CD4-positive, alpha-beta T cell (primary cell): ENCODE data around the gene PCSK2. TPM values are rescaled to one million over a fixed set of nuclear protein-coding genes. Genes with fewer than 3 reads are reported as not detected.

Experiments
- ATAC-seq: fragments of 200-7000 bp; cut with Tn5 transposase; one replicate; pipeline ENCODE4 v1.10.0; 2022; ENCODE audit warnings: mild to moderate bottlenecking; ENCODE audit not compliant: poor library complexity
- CTCF ChIA-PET: fragments of 350-600 bp; sonication (Branson Sonifier 250); formaldehyde crosslinking; loops from one replicate; lab custom pipeline; 2021; ENCODE audit warnings: antibody characterized with exemption, inconsistent platforms; lab: Charles Lee
- POLR2A ChIA-PET: fragments of 350-600 bp; sonication (Branson Sonifier 250); formaldehyde crosslinking; loops from one replicate; lab custom pipeline; 2021; ENCODE audit warnings: antibody characterized with exemption, inconsistent platforms; lab: Charles Lee
- DNase-seq, 14 experiments: peaks; one replicate each; pipeline ENCODE4 v3.0.0-alpha.2; 2013 to 2020; ENCODE audit warnings: mixed read lengths in 2 of 14
- H3K27ac ChIP-seq, 2 donors: one replicate each; pipeline versions ENCODE4 v1.5.1 to v1.7.0; 2013; ENCODE audit warnings: low read length in 2 of 2, low read depth in 1 of 2, mild to moderate bottlenecking in 1 of 2
- H3K27me3 ChIP-seq, 2 experiments: 1 replicate in 1 of 2; 2 replicates in 1 of 2; pipeline versions ENCODE4 v1.6.1 to v1.7.0; 2013; ENCODE audit warnings: low read length in 2 of 2, control low read depth in 1 of 2, mild to moderate bottlenecking in 1 of 2, moderate library complexity in 1 of 2; ENCODE audit not compliant: insufficient read depth in 2 of 2, control insufficient read depth in 1 of 2
- H3K36me3 ChIP-seq: one replicate; pipeline ENCODE4 v1.6.1; 2013; ENCODE audit warnings: low read length, control low read depth; ENCODE audit not compliant: insufficient read depth
- H3K4me1 ChIP-seq: one replicate; pipeline ENCODE4 v1.6.1; 2013; ENCODE audit warnings: low read length, control low read depth; ENCODE audit not compliant: insufficient read depth
- H3K4me3 ChIP-seq: one replicate; pipeline ENCODE4 v1.5.1; 2013; ENCODE audit warnings: mild to moderate bottlenecking, low read length, moderate library complexity
- H3K9me3 ChIP-seq, 2 experiments: 1 replicate in 1 of 2; 2 replicates in 1 of 2; pipeline versions ENCODE4 v1.6.1 to v1.7.0; 2013; ENCODE audit warnings: low read length in 2 of 2, mild to moderate bottlenecking in 2 of 2, control low read depth in 1 of 2, moderate library complexity in 1 of 2; ENCODE audit not compliant: control insufficient read depth in 1 of 2, insufficient read depth in 1 of 2
- H3K27ac Mint-ChIP-seq: one replicate; pipeline ENCODE4 v1.8.0; 2020; ENCODE audit warnings: mixed read lengths
- H3K27me3 Mint-ChIP-seq: one replicate; pipeline ENCODE4 v1.8.0; 2021; ENCODE audit warnings: mixed read lengths
- H3K36me3 Mint-ChIP-seq: one replicate; pipeline ENCODE4 v1.8.0; 2021; ENCODE audit warnings: low read depth, mixed read lengths
- H3K4me1 Mint-ChIP-seq: one replicate; pipeline ENCODE4 v1.8.0; 2021; ENCODE audit warnings: low read depth, mixed read lengths
- H3K4me3 Mint-ChIP-seq: one replicate; pipeline ENCODE4 v1.8.0; 2020; ENCODE audit warnings: mild to moderate bottlenecking, mixed read lengths
- H3K9me3 Mint-ChIP-seq: one replicate; pipeline ENCODE4 v1.8.0; 2020; ENCODE audit warnings: mixed read lengths
- intact Hi-C, 2 experiments: fragments of 100-400 bp; cut with DNase I in 1 of 2; cut with micrococcal nuclease in 1 of 2; formaldehyde crosslinking; loops; one replicate each; pipeline versions ENCODE4 v1.15.1 to v1.9.0; 2023 to 2025; cut with DNase I, micrococcal nuclease
- total RNA-seq, 174 experiments: library from RNA in 2 of 174; stranded (reverse) in 2 of 174; gene quantifications; one replicate each; pipeline ENCODE4 v1.2.3 and lab custom pipeline; 2021 to 2026
- TF ChIP-seq, protein P1 (sequence below): fragments of 200-600 bp; IDR thresholded peaks from one replicate; pipeline ENCODE4 v1.8.0; 2022; ENCODE audit warnings: antibody characterized with exemption, mild to moderate bottlenecking

The PCSK2 gene
- total RNA-seq, 2 experiments from 2014 or later = not detected

DNA sequence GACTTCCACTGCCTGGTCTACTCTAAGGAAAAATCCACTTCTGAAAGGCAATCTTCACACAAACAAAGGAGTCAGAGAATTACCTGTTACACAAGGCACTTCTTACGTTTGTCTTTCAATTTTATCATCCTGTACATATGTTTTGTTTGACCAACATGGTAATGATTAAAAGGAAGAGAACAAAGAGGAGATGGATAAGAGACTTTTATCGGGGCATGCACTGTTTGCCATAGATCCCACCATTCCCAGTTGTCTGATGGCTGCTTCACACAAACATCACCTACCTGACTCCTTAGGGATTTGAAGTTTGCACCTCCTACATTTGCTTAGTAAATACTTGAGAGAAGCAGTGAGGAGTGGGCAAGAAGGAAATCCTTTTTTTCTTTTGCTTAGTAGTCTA is 217.3 kb downstream of the PCSK2 start:
- H3K4me1 Mint-ChIP-seq = no peaks in the 10 kb centered on the region
- peaks cover 2% of the 10 kb centered on the region for H3K9me3 Mint-ChIP-seq
- peaks cover 43% of the 10 kb centered on the region for H3K27me3 Mint-ChIP-seq
- Histone ChIP-seq H3K36me3 (no peaks in the 10 kb centered on the region), H3K27ac (no peak overlapping the region), H3K27me3 (peaks cover 6 to 14% of the 10 kb centered on the region in 2 experiments), H3K4me3 (no peak overlapping the region), H3K4me1 (no peaks in the 10 kb centered on the region), H3K9me3 (peaks cover 0 to 3% of the 10 kb centered on the region in 2 experiments)
- H3K4me3 Mint-ChIP-seq = no peak overlapping the region
- POLR2A ChIA-PET = no interaction called here
- intact Hi-C loops = no loop called here
- DNase-seq = no peak
- H3K36me3 Mint-ChIP-seq = no peaks in the 10 kb centered on the region
- CTCF ChIA-PET = no interaction called here
- TF ChIP-seq, protein P1, sequence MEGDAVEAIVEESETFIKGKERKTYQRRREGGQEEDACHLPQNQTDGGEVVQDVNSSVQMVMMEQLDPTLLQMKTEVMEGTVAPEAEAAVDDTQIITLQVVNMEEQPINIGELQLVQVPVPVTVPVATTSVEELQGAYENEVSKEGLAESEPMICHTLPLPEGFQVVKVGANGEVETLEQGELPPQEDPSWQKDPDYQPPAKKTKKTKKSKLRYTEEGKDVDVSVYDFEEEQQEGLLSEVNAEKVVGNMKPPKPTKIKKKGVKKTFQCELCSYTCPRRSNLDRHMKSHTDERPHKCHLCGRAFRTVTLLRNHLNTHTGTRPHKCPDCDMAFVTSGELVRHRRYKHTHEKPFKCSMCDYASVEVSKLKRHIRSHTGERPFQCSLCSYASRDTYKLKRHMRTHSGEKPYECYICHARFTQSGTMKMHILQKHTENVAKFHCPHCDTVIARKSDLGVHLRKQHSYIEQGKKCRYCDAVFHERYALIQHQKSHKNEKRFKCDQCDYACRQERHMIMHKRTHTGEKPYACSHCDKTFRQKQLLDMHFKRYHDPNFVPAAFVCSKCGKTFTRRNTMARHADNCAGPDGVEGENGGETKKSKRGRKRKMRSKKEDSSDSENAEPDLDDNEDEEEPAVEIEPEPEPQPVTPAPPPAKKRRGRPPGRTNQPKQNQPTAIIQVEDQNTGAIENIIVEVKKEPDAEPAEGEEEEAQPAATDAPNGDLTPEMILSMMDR = no peak
- no peak overlapping the region for H3K27ac Mint-ChIP-seq
- ATAC-seq = no peak

DNA sequence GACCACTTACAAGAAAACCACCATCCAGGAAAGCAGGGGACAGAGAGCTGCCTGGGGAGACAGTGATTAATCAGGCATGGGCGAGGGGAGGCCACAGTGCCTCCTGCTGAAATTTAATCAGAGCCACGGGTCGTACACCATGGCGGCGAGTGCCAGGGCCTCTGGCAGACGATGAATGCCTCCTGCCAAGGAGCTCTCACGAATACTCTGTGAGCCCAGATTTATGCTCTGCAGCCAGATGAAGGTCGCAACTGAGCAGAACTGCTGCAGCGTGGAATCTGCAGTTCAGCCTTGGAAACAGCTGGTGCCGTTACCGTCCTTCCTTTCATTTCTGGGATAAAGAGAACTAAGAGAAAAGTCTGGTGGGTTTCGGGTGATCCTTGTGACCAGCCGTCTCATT is 218.7 kb downstream of the PCSK2 start:
- no peak for ATAC-seq
- ChIA-PET POLR2A (no interaction called here), CTCF (no interaction called here)
- H3K36me3 ChIP-seq = no peaks in the 10 kb centered on the region
- intact Hi-C loops = no loop called here
- Mint-ChIP-seq H3K4me3 (no peak overlapping the region), H3K4me1 (no peaks in the 10 kb centered on the region), H3K9me3 (peaks cover 2% of the 10 kb centered on the region), H3K27me3 (peaks cover 39% of the 10 kb centered on the region), H3K27ac (no peak overlapping the region), H3K36me3 (no peaks in the 10 kb centered on the region)
- no peak overlapping the region for H3K27ac ChIP-seq
- no peaks in the 10 kb centered on the region for H3K4me1 ChIP-seq
- H3K27me3 ChIP-seq = peaks cover 0 to 14% of the 10 kb centered on the region in 2 experiments
- TF ChIP-seq, protein P1 = no peak
- no peak for DNase-seq
- H3K4me3 ChIP-seq = no peak overlapping the region
- peaks cover 0 to 3% of the 10 kb centered on the region in 2 experiments for H3K9me3 ChIP-seq

DNA sequence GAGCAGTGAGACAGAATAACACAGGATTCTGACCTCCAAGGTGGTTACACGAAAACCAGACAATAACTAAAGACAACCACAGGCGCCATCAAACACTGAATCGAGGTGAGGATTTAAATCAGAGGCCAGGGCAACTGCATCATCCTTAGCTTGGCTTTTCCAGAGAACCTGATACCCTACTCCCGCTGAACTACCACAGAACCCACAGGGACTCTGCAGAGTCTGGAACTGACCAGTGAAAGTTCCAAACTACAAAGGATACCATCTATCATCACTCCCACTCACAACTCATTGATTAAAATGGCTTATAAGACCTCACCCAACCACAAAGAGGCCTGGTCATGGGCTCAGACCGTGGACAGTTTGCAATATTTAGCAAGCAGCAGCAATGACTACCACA is 219.3 kb downstream of the PCSK2 start:
- Mint-ChIP-seq H3K27me3 (peaks cover 39% of the 10 kb centered on the region), H3K9me3 (peaks cover 2% of the 10 kb centered on the region), H3K36me3 (no peaks in the 10 kb centered on the region), H3K4me1 (no peaks in the 10 kb centered on the region), H3K27ac (no peak overlapping the region), H3K4me3 (no peak overlapping the region)
- ATAC-seq (no peak), DNase-seq (no peak)
- Histone ChIP-seq H3K36me3 (no peaks in the 10 kb centered on the region), H3K27me3 (peaks cover 0 to 14% of the 10 kb centered on the region in 2 experiments), H3K27ac (no peak overlapping the region), H3K4me3 (no peak overlapping the region), H3K9me3 (peaks cover 0 to 3% of the 10 kb centered on the region in 2 experiments), H3K4me1 (no peaks in the 10 kb centered on the region)
- intact Hi-C loops = no loop called here
- TF ChIP-seq, protein P1 = no peak
- POLR2A ChIA-PET = no interaction called here
- CTCF ChIA-PET = interaction anchor here (0.8 to 1.0 kb wide), 2 partner anchors 9 to 15 kb away, joined by 3 read pairs; no protein-coding TSS in a partner anchor
